HG03439 (cell line): ENCODE measurements around the gene ETS1.
A peak's percentile ranks its signal among the peaks of the same experiment; 100 is the strongest.
"Not testable (repeated sequence)": the region's sequence is repeated elsewhere in the genome, so short reads cannot be mapped to it uniquely, and the experiment has no call there.

Experiments
- ATAC-seq: cut with Tn5 transposase; IDR thresholded peaks from one replicate; pipeline ENCODE4 v1.9.1; 2021; ENCODE audit warnings: mild to moderate bottlenecking, moderate library complexity; ENCODE audit not compliant: unreplicated experiment

Gene ETS1

DNA sequence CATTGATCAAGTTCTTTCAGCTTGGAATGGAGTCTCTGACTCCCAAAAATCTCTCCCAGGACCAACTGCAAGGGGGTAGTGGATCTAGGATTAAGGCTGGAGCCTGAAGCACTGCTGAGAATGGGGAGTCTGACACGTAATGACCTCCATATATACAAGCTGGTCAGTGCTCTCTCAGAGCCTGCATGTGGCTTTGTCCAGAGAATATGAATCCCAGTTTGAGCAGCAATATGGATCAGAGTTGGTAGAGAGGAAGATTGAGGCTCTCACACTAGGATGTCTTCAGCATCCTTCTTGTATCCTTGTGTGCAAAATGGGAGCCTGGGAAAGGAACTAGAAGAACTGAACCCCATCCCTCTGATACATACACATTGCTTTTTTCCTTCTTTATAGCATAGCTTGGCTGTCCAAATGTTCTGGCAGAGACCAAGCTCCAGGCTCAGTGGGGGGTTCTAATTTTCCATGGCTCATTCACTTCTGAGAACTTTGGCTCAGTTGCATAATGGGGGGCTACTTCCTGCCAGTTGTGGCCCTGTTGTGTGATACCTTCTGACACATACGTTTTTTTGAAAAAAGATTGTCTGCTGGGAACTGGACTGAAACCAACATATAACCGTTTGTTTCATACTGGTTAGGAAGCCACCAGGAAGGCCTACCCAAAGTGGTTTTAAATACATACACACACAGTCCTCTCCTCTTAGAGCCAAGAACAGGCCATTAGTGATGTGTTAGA lies 138.2 kb downstream of the ETS1 start:
- no peak for ATAC-seq

DNA sequence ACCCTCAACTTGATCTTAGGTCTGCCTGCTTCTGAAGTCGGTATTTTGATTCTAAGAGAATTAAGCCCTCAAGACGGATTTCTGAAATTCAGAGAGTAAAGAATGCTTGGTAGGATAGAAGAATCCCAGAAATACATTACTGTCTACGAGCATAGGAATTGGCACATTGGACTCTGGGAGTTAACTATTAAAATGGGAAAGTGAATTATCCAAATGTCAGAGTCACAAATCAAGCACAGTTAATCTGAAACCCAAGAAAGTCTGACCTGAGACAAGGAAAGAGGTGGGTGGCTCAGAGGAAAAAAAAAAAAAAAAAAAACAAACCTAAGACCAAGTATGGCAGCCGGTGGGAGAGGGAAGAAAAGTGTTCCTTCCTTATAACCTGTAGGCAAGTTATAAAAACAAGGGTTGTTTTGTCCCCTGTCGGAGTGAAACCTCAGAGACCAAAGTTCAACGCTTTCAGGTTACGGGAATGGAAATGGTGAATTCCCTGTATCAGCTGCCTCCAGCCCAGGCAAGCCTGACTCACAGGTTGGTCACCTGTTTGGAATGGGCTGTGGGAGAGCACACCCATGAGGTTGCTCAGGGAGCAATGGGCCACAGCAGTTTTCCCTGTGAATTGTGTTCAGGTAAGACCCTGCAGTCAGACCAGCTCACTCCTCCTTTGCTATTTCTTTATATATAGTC lies 139.0 kb downstream of the ETS1 start:
- no peak for ATAC-seq

DNA sequence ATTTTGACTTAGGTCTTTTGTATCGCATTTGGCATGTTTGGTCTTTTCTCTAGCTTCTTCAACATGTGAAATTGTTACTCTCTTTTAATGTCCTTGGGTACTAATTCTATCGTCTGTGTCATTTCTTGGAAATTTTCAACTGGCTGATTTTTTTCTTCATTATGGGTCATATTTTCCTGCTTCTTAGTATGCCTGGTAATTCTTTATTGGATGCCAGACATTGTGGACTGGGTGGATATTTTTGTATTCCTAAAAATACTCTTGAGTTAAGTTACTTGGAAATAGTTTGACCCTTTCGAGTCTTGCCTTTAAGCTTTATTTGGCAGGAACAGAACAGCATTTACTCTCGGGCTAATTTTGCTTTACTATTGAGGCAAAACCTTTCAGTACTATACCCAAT lies 140.1 kb downstream of the ETS1 start:
- ATAC-seq, result no peak

DNA sequence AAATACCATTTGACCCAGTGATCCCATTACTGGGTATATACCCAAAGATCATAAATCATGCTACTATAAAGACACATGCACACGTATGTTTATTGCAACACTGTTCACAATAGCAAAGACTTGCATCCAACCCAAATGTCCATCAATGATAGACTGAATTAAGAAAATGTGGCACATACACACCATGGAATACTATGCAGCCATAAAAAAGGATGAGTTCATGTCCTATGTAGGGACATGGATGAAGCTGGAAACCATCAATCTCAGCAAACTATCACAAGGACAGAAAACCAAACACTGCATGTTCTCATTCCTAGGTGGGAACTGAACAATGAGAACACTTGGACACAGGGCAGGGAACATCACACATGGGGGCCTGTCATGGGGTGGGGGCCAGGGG lies 141.4 kb downstream of the ETS1 start:
- not testable (repeated sequence) for ATAC-seq

DNA sequence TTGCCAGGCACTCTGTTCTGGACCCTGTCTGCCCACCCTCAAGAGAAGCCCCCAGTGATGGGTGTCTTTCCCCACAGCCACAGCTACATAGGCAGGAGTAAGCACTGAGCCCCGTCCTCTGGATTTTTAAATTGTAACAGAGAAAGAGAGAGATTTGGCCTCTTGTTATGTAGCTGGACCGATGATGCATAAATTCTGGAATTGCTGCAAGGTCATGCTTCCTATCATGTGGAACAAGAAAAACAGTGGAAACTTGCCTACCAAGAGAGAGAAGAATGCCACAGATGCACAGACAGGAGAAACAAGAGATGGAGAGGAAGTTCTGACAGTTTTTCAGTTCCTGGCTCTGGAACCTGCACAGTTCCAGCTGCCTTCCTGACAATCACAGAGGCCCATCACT lies 150.2 kb downstream of the ETS1 start:
- no peak for ATAC-seq

DNA sequence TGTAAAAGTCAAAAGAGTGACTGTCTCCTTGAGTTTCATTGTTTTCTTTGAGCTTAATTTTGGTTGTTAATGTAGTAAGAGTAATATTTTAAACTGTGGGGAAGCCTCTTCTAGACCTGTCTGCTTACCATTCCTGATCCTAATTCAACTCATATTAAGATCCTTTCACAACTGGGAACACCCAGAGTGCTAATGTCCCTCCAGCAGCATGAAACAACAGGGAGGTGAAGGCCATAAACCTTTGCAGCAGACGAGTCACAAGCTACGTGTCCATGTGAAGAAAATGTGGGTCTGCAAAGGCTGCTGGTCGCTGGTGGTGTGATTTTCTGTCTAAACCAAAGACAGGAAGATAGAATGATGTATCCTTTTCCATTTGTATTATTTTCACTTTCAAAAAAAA lies 152.5 kb downstream of the ETS1 start:
- ATAC-seq, result no peak

DNA sequence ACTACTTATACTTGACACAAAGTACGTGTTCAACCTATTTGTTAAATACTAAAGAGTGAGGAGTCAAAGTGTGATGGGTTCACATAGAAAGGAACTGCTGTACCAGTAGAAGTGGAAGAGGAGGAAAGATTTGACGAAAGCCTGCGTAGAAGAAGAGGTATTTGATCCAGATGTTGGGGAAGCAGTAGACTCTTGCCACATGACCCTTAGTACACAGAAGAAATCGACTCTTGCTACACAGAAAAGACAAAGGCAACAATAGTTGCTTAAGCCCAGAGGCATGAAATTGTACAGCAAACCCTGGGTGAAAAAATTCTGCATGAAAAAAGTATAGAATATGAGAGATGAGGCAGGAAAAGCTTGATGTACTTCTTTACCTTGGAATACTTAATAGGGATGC lies 152.9 kb downstream of the ETS1 start:
- ATAC-seq, result no peak

DNA sequence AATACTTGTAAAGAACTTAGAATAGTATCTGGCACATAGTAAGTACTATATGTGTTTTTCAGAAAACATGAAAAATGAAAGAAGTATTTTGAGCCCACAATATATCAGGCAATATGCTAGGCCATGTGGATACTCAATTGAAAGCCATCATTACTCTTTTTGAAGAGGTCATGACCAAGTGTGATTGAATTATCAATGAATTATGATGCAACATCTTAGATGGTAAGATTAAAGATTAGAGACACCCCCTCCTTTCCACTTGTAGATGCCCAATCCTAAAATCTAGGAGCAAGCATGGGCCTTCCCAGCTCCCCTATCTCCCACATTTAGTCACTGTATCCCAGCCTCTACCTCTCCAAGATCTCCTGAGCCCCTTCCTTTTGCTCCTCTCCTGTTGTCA lies 154.4 kb downstream of the ETS1 start:
- ATAC-seq, result no peak

DNA sequence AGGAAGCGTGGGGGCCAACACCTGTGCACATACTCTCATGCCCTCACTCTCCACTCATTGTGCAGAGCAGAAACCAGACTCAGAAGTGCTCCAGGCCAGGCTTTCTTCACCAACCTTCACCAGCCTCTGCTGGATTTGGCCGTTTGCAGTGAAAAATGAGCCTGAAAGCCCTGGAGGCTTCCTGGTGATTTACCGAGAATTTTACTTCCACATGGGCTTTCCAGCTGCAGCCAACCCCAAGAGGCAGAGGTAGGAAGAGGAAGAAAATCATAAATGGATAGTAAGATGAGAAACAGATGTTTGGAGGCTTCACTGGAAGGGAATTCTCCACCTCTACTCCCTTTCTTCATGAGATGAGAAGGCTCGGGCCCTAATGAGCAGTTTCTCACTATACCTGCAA lies 155.4 kb downstream of the ETS1 start:
- no peak for ATAC-seq

DNA sequence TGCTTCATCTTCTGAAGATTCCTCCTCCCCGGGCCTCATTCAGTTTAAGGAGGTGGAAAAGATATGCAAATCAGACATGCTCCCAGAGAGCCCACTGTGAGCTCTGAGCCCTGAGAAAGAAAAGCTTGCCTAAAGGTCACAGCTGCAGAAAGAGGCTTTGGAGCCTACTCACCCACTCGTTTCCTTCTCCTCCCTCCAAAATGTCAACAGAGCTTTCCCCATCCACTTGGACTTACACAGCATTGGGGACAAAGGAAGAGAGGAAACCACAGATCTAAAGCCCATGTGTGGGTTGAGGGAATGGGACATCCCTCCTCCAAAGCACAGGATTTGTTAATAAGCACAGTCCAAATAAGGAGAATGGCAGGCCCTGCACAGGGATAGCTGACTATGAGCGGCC lies 158.4 kb downstream of the ETS1 start:
- no peak for ATAC-seq

DNA sequence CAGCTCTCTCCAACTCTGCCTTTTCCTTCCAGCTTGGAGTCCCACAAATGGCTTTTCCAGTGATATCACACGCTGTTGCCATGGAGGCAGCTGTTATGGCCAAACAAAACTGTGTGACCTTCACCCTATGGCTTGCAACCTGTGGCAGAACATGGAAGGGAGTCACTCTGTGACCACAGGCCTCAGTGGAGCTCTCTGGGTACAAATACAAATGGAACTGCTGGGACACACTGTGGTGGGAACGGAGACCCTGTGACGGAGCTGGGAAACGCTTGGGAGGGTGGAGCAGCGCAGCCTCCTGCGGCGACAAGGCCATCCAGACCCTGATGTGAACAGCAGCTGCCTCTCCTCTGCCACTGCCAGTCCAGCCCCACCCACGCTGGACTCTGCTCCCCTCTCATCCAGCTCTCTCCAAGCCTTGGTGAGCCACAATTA lies 162.5 kb downstream of the ETS1 start:
- no peak for ATAC-seq

DNA sequence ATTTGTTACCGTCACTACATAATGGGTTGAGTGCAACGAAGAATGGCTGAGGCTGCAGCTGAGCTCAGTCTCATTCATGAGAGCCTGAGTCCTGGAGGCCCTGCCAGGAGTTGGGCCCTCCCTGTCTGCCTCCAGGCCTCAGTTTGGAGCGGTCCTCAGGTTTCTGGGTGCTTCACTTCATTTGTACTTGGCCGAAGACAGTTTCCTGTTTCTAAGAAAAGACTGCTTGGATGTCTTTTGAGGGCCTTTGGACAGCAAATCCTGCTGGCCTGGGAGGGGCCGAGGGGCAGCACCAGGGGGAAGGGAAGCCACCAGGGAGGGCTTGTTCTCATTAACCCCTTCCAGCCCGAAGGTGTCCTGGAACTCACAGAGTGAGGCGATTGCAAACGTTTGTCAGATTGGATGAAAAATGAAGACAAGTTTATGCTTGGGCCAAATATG lies 163.1 kb downstream of the ETS1 start:
- no peak for ATAC-seq

DNA sequence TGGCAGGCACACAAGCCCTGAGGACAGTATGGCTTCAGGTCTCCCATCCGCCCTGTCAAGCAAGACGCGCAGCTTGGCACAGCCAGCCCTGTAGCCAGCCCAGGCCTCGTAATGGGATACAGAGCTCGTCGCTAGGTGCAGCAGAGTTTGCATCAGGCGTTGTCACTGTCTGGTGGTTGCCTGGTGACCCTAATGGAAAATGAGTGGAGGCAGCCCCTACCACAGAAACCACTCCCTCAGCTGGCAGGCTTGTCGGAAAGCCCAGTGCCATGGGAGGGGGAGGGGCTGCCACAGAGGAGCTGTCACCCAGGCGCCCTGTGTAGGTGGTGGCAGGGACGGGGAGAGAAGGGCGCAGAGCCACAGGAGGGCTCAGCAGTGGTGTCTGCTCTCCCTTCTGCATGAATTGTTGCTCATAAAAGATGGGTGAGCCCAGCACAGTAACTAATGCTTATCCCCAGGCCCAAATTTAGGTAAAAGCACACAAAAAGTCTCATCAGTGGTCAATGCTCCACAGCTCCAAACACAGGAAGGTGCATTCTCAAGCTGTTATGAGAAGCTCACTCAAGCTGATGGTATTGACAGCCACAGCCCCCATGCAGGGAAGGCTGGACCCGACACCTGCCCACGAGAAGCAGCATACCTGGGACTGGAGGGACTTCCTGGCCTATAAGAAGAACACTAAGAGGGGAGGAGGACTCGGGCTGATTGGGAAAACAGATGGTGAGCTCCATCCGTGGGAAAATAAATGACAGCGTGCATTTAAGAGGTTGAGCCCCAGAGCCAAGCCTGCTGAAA lies 164.6 kb downstream of the ETS1 start:
- no peak for ATAC-seq

DNA sequence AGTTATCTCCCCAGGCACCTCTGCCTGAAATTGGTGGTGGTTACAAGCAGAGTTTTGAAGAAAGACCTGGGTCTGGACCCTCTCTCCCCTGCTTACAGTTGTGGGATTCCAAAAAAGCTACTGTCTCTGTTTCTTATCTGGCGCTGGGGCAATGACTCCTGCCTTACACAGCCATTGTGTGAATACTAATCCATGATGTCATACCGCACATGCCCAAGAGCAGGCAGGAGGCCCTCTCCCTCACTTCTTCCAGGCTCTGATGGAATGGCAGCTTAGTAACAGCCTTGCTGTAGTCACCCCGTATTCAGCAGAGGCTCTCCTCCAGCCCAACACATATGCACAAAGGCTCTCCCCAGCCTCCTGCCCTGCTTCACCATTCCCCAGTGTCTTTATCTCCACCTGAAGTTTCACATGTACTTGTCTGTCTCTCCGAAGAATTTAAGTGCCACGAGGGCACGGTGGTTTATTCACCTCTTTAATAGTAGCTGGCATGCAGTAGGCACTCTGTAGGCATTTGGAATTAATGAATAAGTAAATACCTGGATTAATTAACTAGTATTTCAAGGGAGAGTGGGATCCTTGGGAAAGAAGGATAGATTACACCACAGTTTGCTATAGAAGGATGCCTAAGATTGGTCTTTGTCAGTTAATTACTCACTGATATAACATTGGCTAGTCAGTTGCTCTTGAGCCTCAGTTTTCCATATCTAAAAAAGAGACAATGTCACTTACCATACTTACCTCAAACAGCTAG lies 165.6 kb downstream of the ETS1 start:
- ATAC-seq, result no peak

DNA sequence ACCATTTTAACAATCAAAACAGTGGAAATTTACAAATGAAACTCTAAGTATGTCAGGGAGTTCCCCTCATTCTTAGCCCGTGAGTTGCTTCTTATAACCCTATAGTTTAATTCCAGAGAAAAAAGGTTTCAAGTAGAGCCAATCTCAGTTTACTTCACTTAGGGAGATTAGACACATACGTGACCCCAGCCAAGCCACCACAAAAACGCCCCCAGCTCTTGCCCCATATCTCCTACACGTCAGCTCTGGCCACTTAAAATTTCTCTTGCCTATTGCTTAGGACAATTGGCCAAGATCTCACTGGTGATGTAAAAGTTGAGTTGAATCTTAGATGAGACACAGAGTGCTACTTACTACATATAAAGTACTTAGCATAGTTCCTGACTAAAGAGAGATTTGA lies 166.4 kb downstream of the ETS1 start:
- ATAC-seq, result no peak

DNA sequence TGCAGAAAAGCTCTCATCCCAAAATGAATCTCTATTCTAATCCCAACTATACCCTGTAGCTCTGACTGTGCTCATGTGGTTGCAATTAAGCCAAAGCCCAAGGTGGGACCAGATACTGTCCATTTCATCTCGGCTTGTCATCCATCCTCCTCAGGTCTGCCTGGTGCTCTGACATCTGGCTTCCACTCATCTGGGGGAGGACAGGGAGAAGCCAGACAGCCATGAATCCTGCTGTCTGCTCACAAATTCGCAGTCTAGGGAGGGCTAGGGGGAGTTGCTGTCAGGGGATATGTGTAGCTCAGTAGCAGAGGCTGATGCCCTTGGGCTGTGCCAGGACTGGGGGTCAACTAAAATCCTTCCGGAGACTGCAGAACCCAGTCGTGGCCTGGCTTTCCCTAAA lies 167.1 kb downstream of the ETS1 start:
- no peak for ATAC-seq

DNA sequence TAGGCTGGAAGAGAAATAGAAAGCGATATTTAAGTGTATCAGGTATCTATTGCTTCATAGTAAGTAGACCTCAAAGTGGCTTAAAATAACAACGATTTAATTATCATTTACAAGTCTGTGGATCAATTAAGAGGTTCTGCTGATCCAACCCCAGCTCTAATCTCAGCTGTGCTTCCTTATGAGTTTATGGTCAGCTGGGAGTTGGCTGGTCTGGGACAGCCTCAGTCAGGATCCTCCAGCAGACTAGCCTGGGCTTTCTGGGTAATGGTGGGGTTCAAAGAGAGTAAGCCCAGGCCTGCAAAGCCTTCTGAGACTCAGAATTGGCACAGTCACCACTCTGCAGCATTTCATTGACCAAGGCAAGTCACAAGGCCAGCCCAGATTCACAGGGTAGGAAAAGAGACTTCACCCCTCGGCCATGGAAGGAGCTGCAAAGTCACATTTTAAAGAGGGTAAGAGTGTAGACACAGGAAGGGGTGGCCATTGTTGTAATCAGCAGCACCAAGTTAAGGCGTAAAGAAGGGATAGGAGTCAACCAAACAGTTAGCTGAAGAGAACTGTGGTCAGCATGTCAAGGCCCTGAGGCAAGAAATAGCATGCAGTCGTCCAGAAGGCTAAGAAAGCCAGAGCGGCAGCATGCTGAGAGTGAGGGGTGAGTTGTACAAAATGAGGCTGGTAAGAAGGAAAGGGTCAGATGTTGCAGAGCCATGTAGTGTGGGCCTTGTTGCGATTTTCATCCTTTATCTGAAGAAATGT lies 168.2 kb downstream of the ETS1 start:
- ATAC-seq, result no peak

DNA sequence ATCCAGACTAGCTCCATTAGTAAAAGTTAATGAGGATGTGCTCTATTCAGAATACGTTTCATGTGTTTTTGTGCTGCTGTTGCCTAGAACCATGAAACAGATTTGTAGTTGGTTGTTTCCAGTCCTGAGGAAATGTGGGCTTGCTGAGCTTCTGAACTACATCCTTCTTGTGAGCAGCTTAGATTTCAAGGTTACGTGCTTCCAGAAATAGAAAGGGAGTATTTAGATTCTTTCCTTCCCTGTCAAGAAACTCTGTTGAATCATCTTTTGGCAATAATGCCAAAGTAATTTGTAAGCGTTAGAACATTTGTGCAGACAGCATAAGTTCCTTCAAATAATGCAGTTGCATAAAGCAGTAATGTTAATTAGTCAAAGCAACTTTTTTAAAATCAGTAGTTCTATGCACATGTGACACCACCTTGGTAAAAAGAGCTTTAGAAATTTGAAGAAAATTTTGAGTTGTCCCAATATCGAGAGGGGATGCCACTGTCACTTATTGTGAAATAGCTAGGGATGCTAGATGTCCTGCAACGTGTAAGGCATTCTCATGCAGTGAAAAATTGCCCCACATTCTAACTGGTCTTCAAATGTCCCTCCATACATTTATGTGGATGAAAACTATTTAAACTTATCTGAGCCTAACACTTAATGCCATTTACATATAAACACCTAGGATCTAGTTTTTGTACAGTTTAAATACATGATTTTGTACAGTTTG lies 169.6 kb downstream of the ETS1 start:
- no peak for ATAC-seq

DNA sequence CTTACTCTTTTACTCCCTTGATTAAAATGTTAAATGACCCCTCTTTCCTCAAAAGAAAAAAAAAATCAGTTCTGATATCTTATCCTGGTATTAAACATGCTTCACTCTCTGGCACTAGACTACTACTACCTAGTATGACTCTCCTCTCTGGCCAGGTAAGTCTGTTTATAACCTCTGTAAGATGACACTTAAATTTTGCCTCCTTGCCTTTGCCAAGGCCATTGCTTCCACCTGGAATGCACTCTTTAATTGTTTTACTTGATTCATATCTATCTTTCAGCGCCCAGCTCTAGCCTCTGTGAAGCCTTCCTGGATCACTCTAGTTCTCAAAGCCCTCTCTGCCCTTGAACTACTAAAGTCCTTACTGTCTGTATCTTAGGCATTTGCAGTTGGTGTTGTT lies 170.4 kb downstream of the ETS1 start:
- no peak for ATAC-seq

DNA sequence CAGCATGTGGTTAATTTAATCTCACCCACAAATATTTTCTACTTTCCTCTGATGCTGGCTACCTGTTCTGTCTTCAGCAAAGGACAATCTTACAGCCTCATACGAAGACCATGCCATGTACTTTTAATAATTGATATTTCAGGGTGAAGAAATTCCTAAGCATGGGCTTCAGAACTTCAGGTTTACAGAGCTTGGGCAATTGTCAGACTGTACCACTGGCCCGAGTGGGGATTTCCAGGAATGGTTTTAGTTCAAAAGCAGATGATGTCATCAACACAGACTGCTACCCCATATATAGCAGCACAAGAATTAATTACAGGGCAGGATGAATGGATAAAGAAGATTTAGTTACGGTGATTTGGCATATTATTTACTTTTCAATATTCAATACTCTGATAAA lies 171.8 kb downstream of the ETS1 start:
- peak; percentile 38 for ATAC-seq
